ENCODE measurements around the gene KRT9.
"Not testable (repeated sequence)": the region's sequence is repeated elsewhere in the genome, so short reads cannot be mapped to it uniquely, and the experiment has no call there.

Gene KRT9, protein sequence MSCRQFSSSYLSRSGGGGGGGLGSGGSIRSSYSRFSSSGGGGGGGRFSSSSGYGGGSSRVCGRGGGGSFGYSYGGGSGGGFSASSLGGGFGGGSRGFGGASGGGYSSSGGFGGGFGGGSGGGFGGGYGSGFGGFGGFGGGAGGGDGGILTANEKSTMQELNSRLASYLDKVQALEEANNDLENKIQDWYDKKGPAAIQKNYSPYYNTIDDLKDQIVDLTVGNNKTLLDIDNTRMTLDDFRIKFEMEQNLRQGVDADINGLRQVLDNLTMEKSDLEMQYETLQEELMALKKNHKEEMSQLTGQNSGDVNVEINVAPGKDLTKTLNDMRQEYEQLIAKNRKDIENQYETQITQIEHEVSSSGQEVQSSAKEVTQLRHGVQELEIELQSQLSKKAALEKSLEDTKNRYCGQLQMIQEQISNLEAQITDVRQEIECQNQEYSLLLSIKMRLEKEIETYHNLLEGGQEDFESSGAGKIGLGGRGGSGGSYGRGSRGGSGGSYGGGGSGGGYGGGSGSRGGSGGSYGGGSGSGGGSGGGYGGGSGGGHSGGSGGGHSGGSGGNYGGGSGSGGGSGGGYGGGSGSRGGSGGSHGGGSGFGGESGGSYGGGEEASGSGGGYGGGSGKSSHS

DNA sequence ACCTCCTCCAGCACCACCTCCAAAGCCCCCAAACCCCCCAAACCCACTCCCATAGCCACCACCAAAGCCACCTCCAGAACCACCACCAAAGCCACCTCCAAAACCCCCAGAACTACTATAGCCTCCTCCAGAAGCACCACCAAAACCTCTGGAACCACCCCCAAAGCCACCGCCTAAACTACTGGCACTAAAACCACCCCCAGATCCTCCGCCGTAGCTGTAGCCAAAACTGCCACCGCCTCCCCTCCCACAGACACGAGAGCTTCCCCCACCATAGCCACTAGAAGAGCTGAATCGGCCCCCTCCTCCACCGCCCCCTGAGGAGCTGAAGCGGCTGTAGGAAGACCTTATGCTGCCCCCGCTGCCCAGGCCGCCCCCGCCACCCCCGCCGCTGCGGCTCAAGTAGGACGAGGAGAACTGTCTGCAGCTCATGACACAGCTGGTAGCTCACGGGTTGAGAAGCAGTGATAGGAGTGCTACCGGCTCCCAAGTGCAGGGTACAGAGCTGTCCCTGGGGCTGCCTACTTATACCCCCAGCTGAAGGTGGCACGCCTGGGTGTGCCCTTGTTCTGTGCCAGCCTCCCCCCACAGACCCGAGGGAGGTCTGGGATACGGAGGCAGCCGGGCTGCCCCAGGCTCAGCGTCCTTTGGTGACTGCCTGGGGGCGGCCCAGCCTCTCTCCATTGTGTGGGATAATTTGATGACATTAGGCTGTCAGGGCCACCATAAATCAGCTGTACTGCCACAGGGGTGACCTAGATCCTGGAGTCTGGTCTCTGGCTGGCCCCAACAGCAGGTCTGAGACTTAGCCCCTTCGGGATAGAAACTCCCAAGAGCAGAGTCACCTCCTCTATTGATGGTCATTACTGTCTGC is at the start of gene KRT9:
KRT9 (minus strand) TSS at position 499 of the 874 bp plus-strand sequence; CDS start at position 432, 67 bp downstream.
- no peak for DNase-seq (ENCODE audit: low read depth in 2 of 2)

DNA sequence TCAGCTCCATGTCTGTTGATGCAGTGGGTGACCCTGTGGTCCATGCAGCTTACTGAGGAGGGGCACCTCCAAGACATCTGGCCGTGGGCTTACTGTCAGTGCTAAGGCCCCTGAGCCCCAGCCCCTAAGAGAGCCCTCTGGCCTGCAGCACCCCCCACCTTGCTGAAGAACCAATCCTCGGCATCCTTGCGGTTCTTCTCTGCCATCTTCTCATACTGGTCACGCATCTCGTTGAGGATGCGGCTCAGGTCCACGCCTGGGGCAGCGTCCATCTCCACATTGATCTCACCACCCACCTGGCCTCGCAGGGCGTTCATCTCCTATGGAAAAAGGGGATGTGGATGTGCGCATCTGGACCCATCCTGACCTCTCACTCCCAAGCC is 49.6 kb upstream of the KRT9 start:
- DNase-seq (ENCODE audit: low read depth in 2 of 2), result not testable (repeated sequence)

DNA sequence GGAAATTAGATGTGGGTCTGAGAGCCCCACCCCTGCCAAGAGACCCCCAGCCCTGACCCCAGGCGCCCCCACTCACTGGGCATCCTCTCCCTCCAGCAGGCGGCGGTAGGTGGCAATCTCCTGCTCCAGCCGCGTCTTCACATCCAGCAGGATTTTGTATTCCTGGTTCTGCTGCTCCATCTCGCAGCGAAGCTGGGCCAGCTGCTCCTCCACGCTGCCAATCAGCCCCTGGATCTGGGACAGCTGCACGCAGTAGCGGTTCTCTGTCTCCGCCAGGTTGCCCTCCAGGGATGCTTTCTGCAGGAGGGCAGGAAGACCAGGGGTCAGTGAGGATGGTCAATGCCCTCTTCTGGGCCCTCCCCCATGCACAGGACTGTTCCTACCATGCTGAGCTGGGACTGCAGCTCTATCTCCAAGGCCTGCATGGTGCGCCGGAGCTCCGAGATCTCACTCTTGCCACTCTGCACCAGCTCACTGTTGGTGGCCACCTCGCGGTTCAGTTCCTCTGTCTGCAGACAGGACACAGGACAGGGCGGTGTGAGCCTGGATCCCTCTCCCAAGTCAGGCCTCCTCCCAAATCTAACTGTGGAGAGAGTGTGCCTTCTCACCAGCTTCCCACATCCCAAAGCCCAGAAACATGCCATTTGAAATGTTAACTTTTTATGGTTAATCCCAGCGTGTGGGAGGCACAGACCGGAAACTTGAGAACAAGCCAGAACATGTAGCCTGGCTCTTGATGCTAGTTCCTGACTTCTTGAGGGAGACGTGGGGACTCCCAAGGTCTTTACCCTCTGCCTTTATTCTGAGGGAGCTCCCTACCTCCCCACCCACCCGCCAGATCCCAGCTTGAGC is 49.0 kb upstream of the KRT9 start:
- no peak for DNase-seq (ENCODE audit: low read depth in 2 of 2)

DNA sequence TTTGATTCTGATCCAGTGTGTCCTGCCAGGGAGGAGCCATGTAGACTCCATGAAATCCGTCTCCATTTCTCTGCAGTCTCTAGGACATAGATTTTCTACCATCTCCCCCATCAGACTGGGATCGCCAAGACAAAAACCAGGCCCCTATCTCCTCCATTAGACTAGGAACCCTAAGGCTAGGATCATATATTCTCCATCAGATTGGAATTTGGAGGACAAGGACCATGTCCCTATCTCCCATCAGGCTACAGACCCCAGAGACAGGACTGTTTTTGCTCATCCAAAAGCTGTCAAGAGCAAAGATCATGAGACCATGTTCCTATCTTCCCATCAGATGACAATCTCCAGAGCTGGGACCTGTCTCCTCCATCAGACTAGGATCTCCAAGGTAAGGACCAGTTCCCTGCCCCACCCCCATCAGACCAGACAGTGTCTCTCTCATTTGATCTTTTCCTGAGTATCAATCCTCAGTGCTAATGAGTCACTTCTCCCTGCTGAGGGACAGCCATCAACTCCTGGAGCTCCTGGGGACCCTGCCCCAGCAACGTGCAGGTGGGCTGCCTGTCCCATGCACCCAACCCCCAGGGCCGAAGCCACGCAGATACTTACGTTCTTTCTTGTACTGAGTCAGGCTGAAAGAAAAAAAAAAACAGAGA is 48.2 kb upstream of the KRT9 start:
- not testable (repeated sequence) for DNase-seq (ENCODE audit: low read depth in 2 of 2)

DNA sequence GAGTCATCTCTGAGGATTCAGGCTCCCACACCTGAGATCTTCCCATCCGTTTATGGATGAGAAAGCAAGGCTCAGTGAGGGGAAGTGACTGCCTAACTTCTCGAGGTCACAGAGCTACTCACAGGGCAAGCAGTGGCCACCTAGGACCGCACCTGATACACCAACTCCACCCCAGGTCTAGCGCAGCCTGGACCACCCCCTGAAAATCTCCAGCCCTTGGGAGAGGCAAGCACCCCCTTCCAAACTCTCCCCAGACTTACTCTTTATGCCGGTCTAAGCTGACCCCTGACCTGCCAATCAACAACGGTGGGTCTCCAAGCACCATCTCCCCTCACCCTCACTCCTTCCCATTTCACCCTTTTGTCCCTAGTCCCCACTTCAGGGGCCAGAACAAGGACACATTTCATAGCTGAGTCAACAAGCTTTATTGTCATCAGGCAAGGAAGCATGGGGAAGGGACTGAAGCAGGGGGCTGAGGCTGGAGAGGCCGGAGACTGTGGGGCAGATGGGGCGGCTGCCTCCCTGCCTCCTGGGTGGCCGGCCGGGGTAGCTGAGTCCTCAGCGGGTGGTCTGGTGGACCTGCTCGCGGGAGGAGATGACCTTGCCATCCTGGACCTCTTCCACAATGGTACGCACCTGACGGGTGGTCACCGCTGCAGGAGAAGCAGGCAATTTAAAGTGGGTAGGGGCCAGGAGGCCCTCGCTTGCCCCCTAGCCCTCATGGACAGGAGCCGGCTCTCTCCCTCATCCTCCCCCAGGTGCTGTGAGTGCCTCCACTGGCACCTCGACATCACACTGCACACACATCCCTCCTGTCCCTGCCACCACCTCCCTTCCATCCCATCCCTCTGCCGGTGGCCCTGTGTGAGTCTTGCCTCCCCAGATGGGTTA is 47.4 kb upstream of the KRT9 start:
- DNase-seq (ENCODE audit: low read depth in 2 of 2), result no peak

DNA sequence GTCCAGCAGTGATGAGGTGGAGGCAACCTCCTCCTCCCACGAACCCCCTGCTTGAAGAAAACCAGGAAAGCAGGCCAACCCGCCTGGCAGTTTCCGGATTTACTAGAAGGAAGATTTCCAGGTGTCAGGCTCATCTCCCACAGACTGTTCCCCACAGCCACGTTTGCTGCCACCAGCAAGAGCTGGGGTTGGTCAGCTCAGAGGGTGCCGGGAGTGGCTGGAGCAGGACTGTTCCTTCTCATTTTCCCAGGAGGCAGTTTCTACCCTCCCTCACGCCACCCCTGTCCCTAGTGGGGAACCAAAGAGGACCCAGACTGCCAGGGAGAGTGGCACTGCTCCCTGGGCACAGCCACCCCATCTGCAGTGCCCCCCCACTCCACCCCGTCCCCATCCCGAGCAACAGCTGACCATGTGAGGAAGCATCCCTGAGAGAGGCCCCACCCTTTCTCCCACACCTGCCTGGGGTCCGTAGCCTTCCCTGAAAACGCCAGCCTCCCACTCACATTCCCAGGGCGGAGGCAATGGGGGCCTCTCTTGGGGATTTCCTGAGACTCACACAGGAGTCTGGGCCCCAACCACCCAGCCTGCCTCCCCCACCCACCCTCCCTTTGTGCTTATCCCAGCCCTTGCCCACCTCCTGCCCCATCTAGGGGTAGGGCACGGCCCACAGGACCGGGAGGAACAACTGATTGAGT is 46.6 kb upstream of the KRT9 start:
- DNase-seq (ENCODE audit: low read depth in 2 of 2), result no peak

DNA sequence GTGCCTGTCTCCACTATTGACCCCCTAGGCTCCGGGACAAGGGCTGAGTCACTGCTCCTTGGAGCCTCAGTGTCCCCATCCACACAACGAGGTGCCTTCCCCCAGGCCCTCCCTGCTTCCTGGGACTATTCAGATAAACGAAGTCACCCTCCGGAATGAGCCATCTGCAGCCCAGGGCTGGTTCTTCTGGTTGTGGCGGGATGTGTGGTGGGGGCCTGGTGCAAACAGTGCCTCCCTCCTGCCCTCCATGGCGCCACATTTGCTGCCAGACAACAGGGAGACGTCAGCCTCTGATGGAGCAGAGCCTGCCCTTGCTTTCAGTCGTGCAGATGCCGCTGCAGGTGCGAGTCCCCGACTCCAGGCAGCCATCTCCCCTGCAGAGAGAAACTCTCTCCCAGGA is 45.8 kb upstream of the KRT9 start:
- no peak for DNase-seq (ENCODE audit: low read depth in 2 of 2)

DNA sequence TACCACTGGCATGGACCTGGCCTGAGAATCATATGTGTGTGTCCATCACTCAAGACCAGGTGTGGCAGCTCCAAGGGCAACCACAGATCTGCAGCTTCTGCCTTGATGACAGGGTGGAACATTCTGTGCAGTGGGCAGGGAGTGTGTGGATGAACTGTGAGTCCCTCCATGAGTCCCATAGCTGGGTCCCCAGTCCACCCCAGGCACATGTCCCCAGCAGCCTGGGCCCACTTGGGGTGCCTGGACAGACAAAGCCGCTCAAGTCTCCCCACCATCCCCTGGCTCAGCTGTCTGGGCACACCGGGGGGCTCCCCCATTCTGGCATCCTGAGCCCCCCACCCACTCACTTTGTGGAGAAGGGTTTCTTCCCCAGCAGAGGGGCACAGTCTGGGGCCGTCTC is 45.3 kb upstream of the KRT9 start:
- no peak for DNase-seq (ENCODE audit: low read depth in 2 of 2)

DNA sequence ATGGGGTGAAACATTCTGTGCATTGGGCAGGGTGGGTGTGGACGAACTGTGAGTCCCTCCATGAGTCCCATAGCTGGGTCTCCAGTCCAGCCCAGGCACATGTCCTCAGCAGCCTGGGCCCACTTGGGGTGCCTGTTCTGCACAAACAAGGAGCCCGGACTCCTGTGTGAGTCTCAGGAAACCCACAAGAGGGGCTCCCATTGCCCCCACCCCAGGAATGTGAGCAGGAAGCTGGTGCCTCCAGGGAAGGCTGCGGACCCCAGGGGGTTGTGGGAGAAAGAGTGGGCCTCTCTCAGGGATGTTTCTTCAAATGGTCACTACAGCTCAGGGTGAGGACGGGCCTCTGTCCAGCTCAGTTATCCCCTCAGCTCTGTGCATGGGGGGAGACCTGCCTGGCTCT is 44.6 kb upstream of the KRT9 start:
- not testable (repeated sequence) for DNase-seq (ENCODE audit: low read depth in 2 of 2)

DNA sequence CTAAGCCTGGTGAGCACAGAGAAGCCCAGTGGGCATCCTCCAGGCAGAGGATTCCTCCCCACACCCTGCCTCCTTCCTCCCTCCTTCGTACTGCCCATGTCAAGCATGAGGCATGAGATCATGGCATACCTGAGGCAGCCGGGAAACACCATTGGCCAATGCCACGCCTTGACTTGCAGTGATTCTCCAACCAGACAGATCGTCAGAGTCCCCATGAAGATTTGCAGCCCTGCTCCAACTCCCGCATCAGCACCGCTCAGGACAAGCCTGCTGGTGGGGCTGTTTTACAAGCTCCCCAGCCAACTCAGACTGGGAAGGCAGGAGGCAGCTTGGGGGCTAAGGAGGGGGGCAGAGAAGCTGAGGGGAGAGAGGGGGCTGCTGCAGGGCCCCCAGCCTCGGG is 43.6 kb upstream of the KRT9 start:
- no peak for DNase-seq (ENCODE audit: low read depth in 2 of 2)

DNA sequence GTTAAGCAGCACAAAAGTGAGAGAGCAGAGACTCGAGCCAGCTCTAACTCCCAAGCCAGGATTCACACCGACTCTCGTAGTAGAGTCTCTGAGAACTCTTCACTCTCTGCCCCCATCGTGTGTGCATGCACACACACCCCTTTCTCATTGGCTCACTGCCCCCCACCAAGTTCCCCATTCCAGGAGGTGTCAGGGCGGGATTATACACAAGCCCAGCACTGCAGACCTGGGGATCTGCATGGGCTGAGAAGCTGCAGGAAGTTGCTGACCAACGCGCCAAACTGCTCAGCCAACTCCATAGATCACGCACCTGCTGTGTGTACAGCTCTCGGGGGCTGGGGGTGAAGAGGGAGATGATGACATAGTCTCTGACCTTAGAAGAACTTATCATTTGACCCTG is 42.9 kb upstream of the KRT9 start:
- DNase-seq (ENCODE audit: low read depth in 2 of 2), result not testable (repeated sequence)

DNA sequence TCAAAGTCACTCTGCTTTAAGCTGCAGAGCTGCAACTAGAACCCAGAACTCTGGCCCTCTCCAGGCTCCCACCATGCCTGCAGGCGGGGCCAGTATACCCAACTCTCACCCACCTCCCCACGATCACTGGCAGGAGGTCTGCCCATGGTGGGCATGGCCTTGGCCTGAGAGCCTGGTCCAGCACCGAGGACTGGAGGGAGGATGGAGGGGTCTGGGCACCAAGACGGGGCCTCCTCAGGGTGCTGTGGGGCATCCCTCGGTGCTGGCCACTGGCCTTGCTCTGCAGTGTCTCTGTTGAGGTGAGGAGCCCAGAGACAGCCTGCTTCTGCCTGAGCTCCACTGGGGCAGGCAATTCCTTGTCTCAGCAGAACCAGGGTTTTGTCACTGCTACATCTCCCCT is 42.2 kb upstream of the KRT9 start:
- no peak for DNase-seq (ENCODE audit: low read depth in 2 of 2)

DNA sequence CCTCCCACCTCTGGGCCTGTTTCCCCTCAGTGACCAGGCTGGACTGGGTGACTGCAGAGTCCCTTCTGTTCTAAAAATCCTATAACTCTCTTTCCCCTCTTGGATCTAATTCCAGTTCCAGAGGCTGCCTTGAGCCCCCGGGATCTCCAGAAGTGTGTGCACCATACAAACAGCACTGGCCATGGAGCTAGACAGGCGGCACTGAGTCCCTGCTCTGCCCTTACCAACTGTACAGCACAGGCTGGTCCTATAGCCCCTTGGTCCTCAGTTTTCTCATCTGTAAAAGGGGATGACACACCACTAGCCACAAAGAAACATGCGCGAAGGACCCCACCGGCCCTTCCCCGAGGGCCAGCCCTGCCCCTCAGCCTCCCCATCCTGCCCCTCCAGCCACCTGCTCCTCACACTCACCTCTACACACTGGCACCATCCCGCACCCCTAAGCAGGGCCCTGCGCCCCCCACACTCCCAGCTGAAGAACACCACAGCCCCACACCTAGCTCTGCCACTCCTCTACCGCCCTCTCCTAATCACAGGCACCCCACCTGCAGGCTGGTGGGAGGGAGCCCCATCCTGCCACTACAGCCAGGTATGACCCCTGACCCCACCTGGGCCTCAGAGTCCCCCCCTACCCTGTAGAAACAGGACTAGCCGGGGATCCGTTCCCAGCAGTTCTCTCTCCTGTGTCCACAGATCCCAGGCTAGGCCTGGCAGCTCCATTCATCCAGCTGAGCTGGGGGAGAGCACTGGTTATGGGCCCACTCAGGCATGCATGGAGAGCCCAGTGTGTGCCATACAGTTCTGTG is 41.6 kb upstream of the KRT9 start:
- no peak for DNase-seq (ENCODE audit: low read depth in 2 of 2)

DNA sequence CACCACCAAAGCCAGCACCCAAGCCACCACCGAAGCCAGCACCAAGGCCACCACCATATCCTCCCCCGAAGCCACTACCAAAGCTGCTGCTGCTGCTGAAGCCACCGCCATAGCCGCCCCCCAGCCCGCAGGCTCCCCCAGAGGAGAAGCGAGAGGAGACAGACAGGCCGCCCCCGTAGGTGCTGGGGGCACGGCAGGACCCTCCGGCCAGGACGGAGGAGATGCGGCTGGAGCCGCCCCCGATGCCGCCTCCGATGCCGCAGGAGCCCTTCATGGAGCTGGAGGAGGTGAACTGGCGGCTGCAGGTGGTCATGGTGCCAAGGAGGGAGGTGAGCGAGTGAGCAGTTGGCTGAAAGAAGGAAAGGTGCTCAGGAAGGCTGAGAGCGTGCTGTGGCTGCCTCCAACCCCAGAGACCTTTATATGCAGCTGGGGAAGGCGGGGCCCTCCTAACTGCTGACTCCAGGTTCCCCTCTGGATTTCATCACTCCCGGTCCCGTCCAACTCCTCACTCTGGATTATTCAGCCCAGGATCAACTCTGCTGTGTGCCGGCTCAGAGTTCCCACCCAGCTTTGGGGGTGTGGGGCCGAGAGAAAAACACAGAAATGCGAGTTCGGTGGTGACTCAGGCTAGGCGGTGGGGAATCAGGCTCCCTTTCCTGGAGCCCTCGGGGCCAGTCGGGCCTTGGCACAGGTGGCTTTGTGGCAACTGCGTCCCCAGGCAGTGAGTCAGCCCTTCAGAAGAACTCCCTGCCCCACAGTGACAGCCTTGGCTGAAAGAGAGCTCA is 40.7 kb upstream of the KRT9 start, which contains the start of gene KRT16:
KRT16 (minus strand) TSS at position 392 of the 785 bp plus-strand sequence; CDS start at position 313, 79 bp downstream.
- DNase-seq (ENCODE audit: low read depth in 2 of 2), result not testable (repeated sequence)

DNA sequence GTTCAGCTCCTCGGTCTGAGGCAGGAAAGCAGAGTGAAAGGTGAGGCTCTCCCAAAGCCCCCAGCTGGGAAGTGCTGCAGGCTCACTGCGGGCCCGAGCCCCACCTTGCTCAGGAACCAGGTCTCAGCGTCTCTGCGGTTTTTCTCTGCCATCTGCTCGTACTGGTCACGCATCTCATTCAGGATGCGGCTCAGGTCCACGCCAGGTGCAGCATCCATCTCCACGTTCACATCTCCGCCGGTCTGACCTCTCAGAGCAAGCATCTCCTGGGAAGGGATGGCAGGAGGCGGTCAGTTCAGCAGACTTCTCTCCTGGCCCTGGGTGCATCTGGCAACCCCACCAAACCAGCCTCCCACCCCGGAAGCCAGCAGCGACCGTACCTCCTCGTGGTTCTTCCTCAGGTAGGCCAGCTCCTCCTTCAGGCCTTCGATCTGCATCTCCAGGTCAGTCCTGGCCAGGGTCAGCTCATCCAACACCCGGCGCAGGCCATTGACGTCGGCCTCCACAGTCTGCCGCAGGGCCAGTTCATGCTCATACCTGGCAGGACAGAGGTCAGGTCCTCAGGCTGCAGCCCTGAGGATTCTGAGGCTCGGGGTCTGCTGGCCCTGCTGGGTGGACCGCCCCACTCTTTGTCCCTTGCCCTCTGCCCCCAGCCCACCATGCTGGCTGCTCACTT is 39.2 kb upstream of the KRT9 start:
- DNase-seq (ENCODE audit: low read depth in 2 of 2), result no peak

DNA sequence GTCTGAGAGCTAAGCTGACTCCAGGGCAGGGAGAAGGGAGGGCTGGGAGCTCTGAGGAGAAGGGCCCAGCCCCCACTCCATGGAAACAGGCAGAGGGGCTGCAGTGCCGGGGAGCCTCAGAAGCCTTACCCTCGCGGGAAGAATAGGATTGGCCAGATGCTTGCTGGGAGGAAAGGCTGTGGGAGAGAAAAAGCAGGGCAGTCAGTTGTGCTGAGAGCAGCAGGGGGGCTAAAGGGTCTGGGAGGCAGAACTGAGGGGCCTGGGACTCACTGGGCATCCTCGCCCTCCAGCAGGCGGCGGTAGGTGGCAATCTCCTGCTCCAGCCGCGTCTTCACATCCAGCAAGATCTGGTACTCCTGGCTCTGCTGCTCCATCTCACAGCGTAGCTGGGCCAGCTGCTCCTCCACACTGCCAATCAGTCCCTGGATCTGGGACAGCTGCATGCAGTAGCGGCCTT is 38.2 kb upstream of the KRT9 start:
- not testable (repeated sequence) for DNase-seq (ENCODE audit: low read depth in 2 of 2)

DNA sequence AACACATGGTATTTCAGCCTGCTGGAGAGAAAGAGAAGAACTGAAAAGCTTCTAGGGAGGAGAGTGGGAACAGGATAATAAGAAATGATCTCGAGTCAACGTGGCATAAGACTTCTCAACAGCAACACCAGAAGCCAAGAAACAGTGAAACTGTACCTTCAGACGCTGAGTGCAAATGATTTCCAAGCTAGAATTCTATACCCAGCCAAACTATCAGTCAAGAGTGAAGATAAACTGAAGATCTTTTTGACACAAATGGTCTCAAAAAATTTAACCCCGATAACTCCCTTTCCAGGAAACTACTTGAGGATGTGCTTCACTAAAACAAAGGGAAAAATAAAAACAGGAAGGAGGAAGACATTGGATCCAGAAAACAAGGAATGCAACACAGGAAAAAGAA is 35.1 kb upstream of the KRT9 start:
- DNase-seq (ENCODE audit: low read depth in 2 of 2), result not testable (repeated sequence)
